Neural progenitor cell (in vitro differentiated cells): ENCODE data around the gene SNX30. TPM values are rescaled to one million over a fixed set of nuclear protein-coding genes. Genes with fewer than 3 reads are reported as not detected.

Experiments
- DNase-seq: peaks from one replicate; pipeline ENCODE4 v3.0.0-alpha.2; 2016; ENCODE audit warnings: low spot score
- H2AFZ ChIP-seq: fragments of 200-600 bp; sonication (generic); replicated peaks from 2 replicates; pipeline ENCODE4 v1.6.1; 2016; ENCODE audit warnings: antibody characterized with exemption
- H3F3A ChIP-seq: fragments of 200-600 bp; sonication (generic); 2 replicates; pipeline ENCODE4 v1.6.1; 2016; ENCODE audit warnings: antibody characterized with exemption, low read depth
- H3K27ac ChIP-seq: fragments of 200-600 bp; sonication (generic); 2 replicates; pipeline ENCODE4 v1.5.1; 2016; ENCODE audit warnings: mild to moderate bottlenecking
- H3K27me3 ChIP-seq: fragments of 200-600 bp; sonication (generic); 2 replicates; pipeline ENCODE4 v1.6.1; 2016; ENCODE audit warnings: mild to moderate bottlenecking, moderate library complexity
- H3K36me3 ChIP-seq: fragments of 200-600 bp; sonication (generic); 2 replicates; pipeline ENCODE4 v1.5.1; 2016
- H3K4me1 ChIP-seq: fragments of 200-600 bp; sonication (generic); 2 replicates; pipeline ENCODE4 v1.6.1; 2016; ENCODE audit warnings: mixed run types
- H3K4me2 ChIP-seq: fragments of 200-600 bp; sonication (generic); 2 replicates; pipeline ENCODE4 v1.6.1; 2016
- H3K4me3 ChIP-seq: fragments of 200-600 bp; sonication (generic); 2 replicates; pipeline ENCODE4 v1.5.1; 2016
- H3K79me2 ChIP-seq: fragments of 200-600 bp; sonication (generic); 2 replicates; pipeline ENCODE4 v1.6.1; 2016; ENCODE audit warnings: low read depth
- H3K9ac ChIP-seq: fragments of 200-600 bp; sonication (generic); 2 replicates; pipeline ENCODE4 v1.6.1; 2016
- H3K9me3 ChIP-seq: fragments of 200-600 bp; sonication (generic); 2 replicates; pipeline ENCODE4 v1.5.1; 2016; ENCODE audit warnings: low read depth
- H4K20me1 ChIP-seq: fragments of 200-600 bp; sonication (generic); 2 replicates; pipeline ENCODE4 v1.6.1; 2016; ENCODE audit warnings: low read depth
- H3K27ac Mint-ChIP-seq: 3 replicates; pipeline ENCODE4 v1.8.0; 2021; ENCODE audit warnings: mixed read lengths
- H3K27me3 Mint-ChIP-seq: 2 replicates; pipeline ENCODE4 v1.8.0; 2022; ENCODE audit warnings: low read depth, mild to moderate bottlenecking, inconsistent platforms, moderate library complexity, mixed read lengths; ENCODE audit not compliant: insufficient read depth
- H3K36me3 Mint-ChIP-seq: 3 replicates; pipeline ENCODE4 v1.8.0; 2021; ENCODE audit warnings: mixed read lengths
- H3K4me1 Mint-ChIP-seq: 3 replicates; pipeline ENCODE4 v1.8.0; 2021; ENCODE audit warnings: mixed read lengths
- H3K4me3 Mint-ChIP-seq: 3 replicates; pipeline ENCODE4 v1.8.0; 2021; ENCODE audit warnings: mild to moderate bottlenecking, moderate library complexity, mixed read lengths
- H3K9me3 Mint-ChIP-seq: 3 replicates; pipeline ENCODE4 v1.8.0; 2020; ENCODE audit warnings: mixed read lengths
- EZH2 ChIP-seq: fragments of 200-600 bp; sonication (generic); IDR thresholded peaks from 2 replicates; pipeline ENCODE4 v1.6.1; 2017; ENCODE audit warnings: antibody characterized with exemption, mild to moderate bottlenecking, moderate library complexity
- EZH2phosphoT487 ChIP-seq: fragments of 200-600 bp; sonication (generic); IDR thresholded peaks from 2 replicates; pipeline ENCODE4 v1.6.1; 2017; ENCODE audit warnings: antibody characterized with exemption
- total RNA-seq: library from RNA; depleted of rRNA; stranded (reverse); fragments of >200 nt; gene quantifications from 2 replicates; pipeline ENCODE4 v1.2.3, GENCODE V29; 2015; ENCODE audit warnings: low replicate concordance
- TF ChIP-seq, protein P1 (sequence below): fragments of 200-600 bp; sonication (generic); IDR thresholded peaks from 2 replicates; pipeline ENCODE4 v1.5.1; 2017; ENCODE audit warnings: antibody characterized with exemption, mild to moderate bottlenecking

The SNX30 gene
- total RNA-seq, 1 donor from 2014 or later: 19.9 TPM

DNA sequence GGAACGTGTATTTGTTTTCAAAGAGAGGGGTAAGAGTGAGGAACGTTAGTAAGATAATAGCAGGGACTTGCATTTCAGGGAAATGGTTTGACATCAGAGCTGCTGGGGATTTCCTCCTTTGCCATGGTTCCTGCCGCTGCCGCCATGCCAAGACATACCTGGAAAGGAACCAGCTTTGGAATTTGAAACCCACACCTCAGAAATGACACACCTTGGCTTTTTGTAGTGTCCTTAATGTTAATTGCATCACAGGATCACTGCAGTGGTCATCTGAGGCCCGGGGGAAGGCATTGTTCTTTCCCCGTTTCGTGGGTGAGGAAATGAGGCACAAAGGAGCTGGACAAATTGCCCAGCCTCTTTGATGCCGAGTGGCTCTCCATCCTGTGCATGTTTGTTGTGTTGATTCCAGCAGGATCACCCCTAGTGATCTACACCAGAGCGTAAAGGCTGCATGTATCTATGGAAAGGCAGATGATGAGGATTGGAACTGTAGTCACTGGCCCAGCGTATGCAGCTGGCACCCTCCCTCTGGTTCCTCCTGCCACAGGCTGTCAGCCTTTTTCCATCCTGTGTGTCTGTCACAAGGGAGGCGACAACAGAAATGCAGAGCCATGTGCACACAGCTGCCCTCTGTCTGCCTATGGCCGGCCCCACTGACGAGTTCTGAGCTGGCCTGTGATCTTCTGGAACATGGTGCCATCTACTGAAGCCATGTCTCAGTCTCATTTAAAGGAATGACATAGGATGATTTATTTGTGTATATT is 102.4 kb downstream of the SNX30 start:
- Mint-ChIP-seq H3K4me3 (no peak overlapping the region), H3K4me1 (peaks cover 9% of the 10 kb centered on the region), H3K27me3 (peaks cover 3% of the 10 kb centered on the region), H3K36me3 (peaks cover 8% of the 10 kb centered on the region), H3K9me3 (no peaks in the 10 kb centered on the region), H3K27ac (no peak overlapping the region)
- DNase-seq: no peak
- Histone ChIP-seq H3K4me2 (no peak overlapping the region), H3K27me3 (no peaks in the 10 kb centered on the region), H3K9ac (no peak overlapping the region), H3K9me3 (no peaks in the 10 kb centered on the region), H4K20me1 (peaks cover 3% of the 10 kb centered on the region), H3F3A (peaks cover 12% of the 10 kb centered on the region), H3K27ac (no peak overlapping the region), H2AFZ (no peak overlapping the region), H3K36me3 (no peaks in the 10 kb centered on the region), H3K4me3 (no peak overlapping the region), H3K79me2 (no peaks in the 10 kb centered on the region), H3K4me1 (peaks cover 13% of the 10 kb centered on the region)
- TF ChIP-seq EZH2 (no peak), EZH2phosphoT487 (no peak)
- TF ChIP-seq, protein P1, sequence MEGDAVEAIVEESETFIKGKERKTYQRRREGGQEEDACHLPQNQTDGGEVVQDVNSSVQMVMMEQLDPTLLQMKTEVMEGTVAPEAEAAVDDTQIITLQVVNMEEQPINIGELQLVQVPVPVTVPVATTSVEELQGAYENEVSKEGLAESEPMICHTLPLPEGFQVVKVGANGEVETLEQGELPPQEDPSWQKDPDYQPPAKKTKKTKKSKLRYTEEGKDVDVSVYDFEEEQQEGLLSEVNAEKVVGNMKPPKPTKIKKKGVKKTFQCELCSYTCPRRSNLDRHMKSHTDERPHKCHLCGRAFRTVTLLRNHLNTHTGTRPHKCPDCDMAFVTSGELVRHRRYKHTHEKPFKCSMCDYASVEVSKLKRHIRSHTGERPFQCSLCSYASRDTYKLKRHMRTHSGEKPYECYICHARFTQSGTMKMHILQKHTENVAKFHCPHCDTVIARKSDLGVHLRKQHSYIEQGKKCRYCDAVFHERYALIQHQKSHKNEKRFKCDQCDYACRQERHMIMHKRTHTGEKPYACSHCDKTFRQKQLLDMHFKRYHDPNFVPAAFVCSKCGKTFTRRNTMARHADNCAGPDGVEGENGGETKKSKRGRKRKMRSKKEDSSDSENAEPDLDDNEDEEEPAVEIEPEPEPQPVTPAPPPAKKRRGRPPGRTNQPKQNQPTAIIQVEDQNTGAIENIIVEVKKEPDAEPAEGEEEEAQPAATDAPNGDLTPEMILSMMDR: no peak

GRCh38 chr9:112853882-112854585 is 103.5 kb downstream of the SNX30 start:
- H3K36me3 Mint-ChIP-seq: peaks cover 8% of the 10 kb centered on the region
- TF ChIP-seq EZH2 (no peak), EZH2phosphoT487 (no peak)
- TF ChIP-seq, protein P1: no peak
- Histone ChIP-seq H3K4me1 (peaks cover 3% of the 10 kb centered on the region), H3K4me2 (no peak overlapping the region), H3K36me3 (no peaks in the 10 kb centered on the region), H3K79me2 (no peaks in the 10 kb centered on the region), H3K9ac (no peak overlapping the region), H4K20me1 (no peaks in the 10 kb centered on the region), H3K27ac (no peak overlapping the region), H3F3A (peaks cover 3% of the 10 kb centered on the region), H2AFZ (no peak overlapping the region), H3K9me3 (no peaks in the 10 kb centered on the region), H3K27me3 (no peaks in the 10 kb centered on the region), H3K4me3 (no peak overlapping the region)
- no peak overlapping the region for H3K4me3 Mint-ChIP-seq
- H3K27ac Mint-ChIP-seq: no peak overlapping the region
- H3K27me3 Mint-ChIP-seq: peaks cover 3% of the 10 kb centered on the region
- H3K4me1 Mint-ChIP-seq: peaks cover 6% of the 10 kb centered on the region
- no peaks in the 10 kb centered on the region for H3K9me3 Mint-ChIP-seq
- no peak for DNase-seq

- no peak for DNase-seq
- Histone ChIP-seq H3F3A (no peaks in the 10 kb centered on the region), H3K27me3 (no peaks in the 10 kb centered on the region), H3K4me1 (no peaks in the 10 kb centered on the region), H3K4me3 (no peak overlapping the region), H3K36me3 (no peaks in the 10 kb centered on the region), H3K4me2 (no peak overlapping the region), H3K9ac (no peak overlapping the region), H3K27ac (no peak overlapping the region), H3K79me2 (no peaks in the 10 kb centered on the region), H2AFZ (no peak overlapping the region), H3K9me3 (no peaks in the 10 kb centered on the region), H4K20me1 (no peaks in the 10 kb centered on the region)
- peaks cover 8% of the 10 kb centered on the region for H3K36me3 Mint-ChIP-seq
- H3K9me3 Mint-ChIP-seq: no peaks in the 10 kb centered on the region
- TF ChIP-seq EZH2 (no peak), EZH2phosphoT487 (no peak)
- TF ChIP-seq, protein P1: no peak
- H3K4me3 Mint-ChIP-seq: no peak overlapping the region
- H3K4me1 Mint-ChIP-seq: peaks cover 6% of the 10 kb centered on the region
- H3K27me3 Mint-ChIP-seq: peaks cover 3% of the 10 kb centered on the region
- H3K27ac Mint-ChIP-seq: no peak overlapping the region
Measured at GRCh38 chr9:112854657-112855056, 104.1 kb downstream of the SNX30 start.
